B cell (primary cell): ENCODE results near the gene OTX2. TPM values are rescaled to one million over a fixed set of nuclear protein-coding genes. Genes with fewer than 3 reads are reported as not detected.

Experiments used
- ATAC-seq: fragments of 200-7000 bp; cut with Tn5 transposase; one replicate; pipeline ENCODE4 v1.10.0; 2021; ENCODE audit warnings: low read depth, mild to moderate bottlenecking, moderate number of reproducible peaks, moderate library complexity
- CTCF ChIA-PET: fragments of 350-600 bp; sonication (Branson Sonifier 250); formaldehyde crosslinking; loops from one replicate; lab custom pipeline; 2021; ENCODE audit warnings: antibody characterized with exemption, inconsistent platforms; lab: Charles Lee
- POLR2A ChIA-PET: fragments of 350-600 bp; sonication (Branson Sonifier 250); formaldehyde crosslinking; loops from one replicate; lab custom pipeline; 2021; ENCODE audit warnings: antibody characterized with exemption; lab: Charles Lee
- DNase-seq: peaks from one replicate; pipeline ENCODE4 v3.0.0; 2013
- H2AFZ ChIP-seq: 2 replicates; pipeline ENCODE4 v1.6.1; 2012; ENCODE audit warnings: mild to moderate bottlenecking, low read depth, low read length; ENCODE audit not compliant: insufficient read depth, poor library complexity, severe bottlenecking
- H3K27ac ChIP-seq, 2 donors: 1 replicate in 1 of 2; 2 replicates in 1 of 2; pipeline ENCODE4 v1.5.1; 2012 to 2013; ENCODE audit warnings: low read length in 2 of 2, mild to moderate bottlenecking in 2 of 2, moderate library complexity in 1 of 2
- H3K27me3 ChIP-seq, 4 experiments: fragments of 200-600 bp in 1 of 4; sonication (generic) in 1 of 4; replicated peaks in 1 of 4; 1 replicate in 2 of 4; 2 replicates in 2 of 4; pipeline versions ENCODE4 v1.6.1 to v1.7.0; 2013 to 2016; ENCODE audit warnings: low read length in 3 of 4, mild to moderate bottlenecking in 2 of 4, mixed read lengths in 1 of 4, moderate library complexity in 1 of 4; ENCODE audit not compliant: insufficient read depth in 4 of 4, control insufficient read depth in 3 of 4; ENCODE audit errors: control extremely low read depth in 1 of 4
- H3K36me3 ChIP-seq, 2 experiments: replicated peaks in 1 of 2; 1 replicate in 1 of 2; 2 replicates in 1 of 2; pipeline versions ENCODE4 v1.6.1 to v1.7.1; 2013; ENCODE audit warnings: low read length in 1 of 2; ENCODE audit not compliant: insufficient read depth in 2 of 2, control insufficient read depth in 1 of 2; ENCODE audit errors: control extremely low read depth in 1 of 2, extremely low read depth in 1 of 2
- H3K4me1 ChIP-seq, 2 donors: fragments of 200-600 bp in 1 of 2; sonication (generic) in 1 of 2; 1 replicate in 1 of 2; 2 replicates in 1 of 2; pipeline versions ENCODE4 v1.5.1 to v1.6.1; 2013 to 2017; ENCODE audit warnings: low read length in 2 of 2; ENCODE audit not compliant: control insufficient read depth in 2 of 2, insufficient read depth in 2 of 2
- H3K4me2 ChIP-seq: replicated peaks from 2 replicates; pipeline ENCODE3; 2012; ENCODE audit warnings: mild to moderate bottlenecking, low read depth, low read length; ENCODE audit not compliant: poor library complexity, severe bottlenecking
- H3K4me3 ChIP-seq, 5 experiments: fragments of 200-600 bp in 1 of 5; sonication (generic) in 1 of 5; 1 replicate in 3 of 5; 2 replicates in 2 of 5; pipeline versions ENCODE4 v1.5.1 to v1.7.0; 2011 to 2016; ENCODE audit warnings: low read length in 4 of 5, mild to moderate bottlenecking in 4 of 5, low read depth in 2 of 5, control low read depth in 1 of 5, moderate library complexity in 1 of 5; ENCODE audit not compliant: insufficient read depth in 1 of 5; ENCODE audit errors: control extremely low read depth in 1 of 5, extremely low read depth in 1 of 5
- H3K79me2 ChIP-seq: fragments of 200-600 bp; sonication (generic); one replicate; pipeline ENCODE4 v1.6.0; 2016; ENCODE audit warnings: low read length; ENCODE audit not compliant: control insufficient read depth, insufficient read depth
- H3K9ac ChIP-seq: fragments of 200-600 bp; sonication (generic); 2 replicates; pipeline ENCODE4 v1.6.1; 2017; ENCODE audit warnings: mild to moderate bottlenecking, low read length, moderate library complexity
- H3K9me3 ChIP-seq, 3 donors: one replicate each; pipeline versions ENCODE4 v1.6.1 to v1.7.1; 2013; ENCODE audit warnings: low read length in 2 of 3; ENCODE audit not compliant: control insufficient read depth in 2 of 3, insufficient read depth in 1 of 3; ENCODE audit errors: control extremely low read depth in 1 of 3
- H4K20me1 ChIP-seq: 2 replicates; pipeline ENCODE4 v1.6.0; 2012; ENCODE audit warnings: mild to moderate bottlenecking, low read length; ENCODE audit not compliant: insufficient read depth, control insufficient read depth, poor library complexity, severe bottlenecking
- H3K27ac Mint-ChIP-seq: one replicate; pipeline ENCODE4 v1.8.0; 2021; ENCODE audit warnings: mixed read lengths
- H3K27me3 Mint-ChIP-seq: one replicate; pipeline ENCODE4 v1.8.0; 2021; ENCODE audit warnings: mixed read lengths
- H3K4me1 Mint-ChIP-seq: one replicate; pipeline ENCODE4 v1.8.0; 2021; ENCODE audit warnings: mixed read lengths
- H3K4me3 Mint-ChIP-seq: one replicate; pipeline ENCODE4 v1.8.0; 2021; ENCODE audit warnings: mixed read lengths
- H3K9me3 Mint-ChIP-seq: one replicate; pipeline ENCODE4 v1.8.0; 2022; ENCODE audit warnings: mixed read lengths; ENCODE audit not compliant: insufficient read depth
- CTCF ChIP-seq: fragments of 200-600 bp; IDR thresholded peaks from one replicate; pipeline ENCODE4 v1.8.0; 2022; ENCODE audit warnings: antibody characterized with exemption, mild to moderate bottlenecking
- EZH2 ChIP-seq: IDR thresholded peaks from 2 replicates; pipeline ENCODE4 v1.6.1; 2012; ENCODE audit warnings: borderline replicate concordance, low read depth, mild to moderate bottlenecking, moderate library complexity, low read length; ENCODE audit not compliant: insufficient read depth, poor library complexity, severe bottlenecking
- WGBS: methylation state at CpG from one replicate; pipeline ENCODE4 v1.1.5; 2013; ENCODE audit warnings: missing lambda C conversion rate; ENCODE audit not compliant: insufficient coverage; 5-methylcytosine and 5-hydroxymethylcytosine counted together
- intact Hi-C: fragments of 100-400 bp; cut with micrococcal nuclease; formaldehyde crosslinking; loops from one replicate; pipeline ENCODE4 v1.10.0; 2022
- polyA plus RNA-seq: library from polyadenylated mRNA; depleted of rRNA; stranded (reverse); fragments of >200 nt; gene quantifications from 2 replicates; pipeline ENCODE4 v1.2.3, GENCODE V29; 2012
- total RNA-seq, 2 donors: library from RNA; stranded (reverse); fragments of 120-200 nt in 1 of 2; gene quantifications; 1 replicate in 1 of 2; 2 replicates in 1 of 2; pipeline versions ENCODE4 v1.2.3 to v1.2.4, GENCODE V29; 2013 to 2022

The OTX2 gene
- total and polyA plus RNA-seq, 2 donors (not counting 1 experiment from before 2014, with no cell fraction given) = not detected

GRCh38 chr14:56821177-56821576, 10.9 kb upstream of the OTX2 start:
- Histone ChIP-seq H3K9ac (no peak overlapping the region), H3K9me3 (peaks cover 0 to 11% (median 2%) of the 10 kb centered on the region in 3 donors), H4K20me1 (no peaks in the 10 kb centered on the region), H3K4me1 (no peaks in the 10 kb centered on the region), H2AFZ (no peak overlapping the region), H3K27me3 (peaks cover 0 to 20% (median 16%) of the 10 kb centered on the region in 4 experiments), H3K79me2 (no peaks in the 10 kb centered on the region), H3K36me3 (no peaks in the 10 kb centered on the region), H3K4me3 (no peak overlapping the region), H3K4me2 (no peak overlapping the region), H3K27ac (no peak overlapping the region)
- Mint-ChIP-seq H3K27ac (no peak overlapping the region), H3K4me3 (no peak overlapping the region), H3K27me3 (peaks cover 38% of the 10 kb centered on the region), H3K9me3 (no peaks in the 10 kb centered on the region), H3K4me1 (no peaks in the 10 kb centered on the region)
- no peak for DNase-seq
- ATAC-seq = no peak
- TF ChIP-seq CTCF (no peak), EZH2 (no peak)
- CTCF ChIA-PET = no interaction called here
- POLR2A ChIA-PET = no interaction called here
- intact Hi-C loops = no loop called here
- WGBS = no CpG with 5 or more reads among the region's 4 CpGs

- no peak for TF ChIP-seq EZH2
- no peak for TF ChIP-seq CTCF
- peaks cover 61% of the 10 kb centered on the region for H3K27me3 Mint-ChIP-seq
- intact Hi-C loops = no loop called here
Observed at GRCh38 chr14:56817396-56817921, 7.2 kb upstream of the OTX2 start.

More at GRCh38 chr14:56817396-56817921, 7.2 kb upstream of the OTX2 start:
- no peaks in the 10 kb centered on the region for H3K9me3 Mint-ChIP-seq
- Histone ChIP-seq H3K4me1 (peaks cover 0 to 2% of the 10 kb centered on the region in 2 donors), H3K4me2 (no peak overlapping the region), H2AFZ (no peak overlapping the region), H3K79me2 (no peaks in the 10 kb centered on the region), H3K27me3 (peaks cover 0 to 44% (median 33%) of the 10 kb centered on the region in 4 experiments), H3K36me3 (no peaks in the 10 kb centered on the region), H4K20me1 (no peaks in the 10 kb centered on the region), H3K4me3 (no peak overlapping the region), H3K9ac (no peak overlapping the region), H3K9me3 (peaks cover 0 to 15% (median 0%) of the 10 kb centered on the region in 3 donors), H3K27ac (no peak overlapping the region)
- no peaks in the 10 kb centered on the region for H3K4me1 Mint-ChIP-seq
- no peak overlapping the region for H3K27ac Mint-ChIP-seq
- DNase-seq = no peak
- H3K4me3 Mint-ChIP-seq = no peak overlapping the region
- no peak for ATAC-seq
- CTCF ChIA-PET = no interaction called here
- POLR2A ChIA-PET = no interaction called here
- 8% methylated on average over 27 of the region's 31 CpGs for WGBS
